ENCODE data around the gene FER. TPM values are rescaled to one million over a fixed set of nuclear protein-coding genes. Genes with fewer than 3 reads are reported as not detected.
"Not testable (repeated sequence)": the region's sequence is repeated elsewhere in the genome, so short reads cannot be mapped to it uniquely, and the experiment has no call there.

FER gene
- total RNA-seq, 1 experiment from 2014 or later: 18.0 TPM

- no peak for TF ChIP-seq CTCF (conservative IDR thresholded peaks at IDR 0.05)
- Histone ChIP-seq H3K23ac (ENCODE audit: insufficient read length, low read depth, low read length) (no peak overlapping the region), H3K14ac (ENCODE audit: insufficient read depth, low read length) (no peak overlapping the region), H3K18ac (ENCODE audit: insufficient read length, low read depth, low read length) (no peak overlapping the region), H2AFZ (ENCODE audit: low read length) (no peak overlapping the region), H2BK120ac (ENCODE audit: low read depth, low read length, poor library complexity, severe bottlenecking) (no peak overlapping the region), H3K56ac (ENCODE audit: insufficient read length, low read depth, low read length) (no peak overlapping the region), H3K4ac (ENCODE audit: low read depth, low read length) (no peak overlapping the region), H4K91ac (ENCODE audit: insufficient read length, low read depth, low read length) (no peak overlapping the region), H3K4me1 (ENCODE audit: insufficient read depth, low read length) (no peaks in the 10 kb centered on the region; the same call in 1 of the 2 replicates), H3K79me1 (ENCODE audit: insufficient read depth, low read depth, low read length, poor library complexity, severe bottlenecking) (peaks cover 3% of the 10 kb centered on the region), H2BK15ac (ENCODE audit: low read depth, low read length) (no peak overlapping the region), H3K9me3 (ENCODE audit: control insufficient read depth, low read depth, low read length) (no peaks in the 10 kb centered on the region), H3T11ph (ENCODE audit: low read length) (no peak overlapping the region), H4K8ac (replicated peaks; ENCODE audit: insufficient read length, low read depth, low read length) (no peak overlapping the region), H3K9ac (ENCODE audit: extremely low read depth, insufficient read length, low read length) (no peak overlapping the region), H4K20me1 (ENCODE audit: control insufficient read depth, insufficient read depth, insufficient read length) (no peaks in the 10 kb centered on the region), H3K23me2 (ENCODE audit: insufficient read length, low read depth, low read length, poor library complexity, severe bottlenecking) (no peaks in the 10 kb centered on the region), H3K27me3 (ENCODE audit: insufficient read depth, low read length) (no peaks in the 10 kb centered on the region), H2AK5ac (ENCODE audit: insufficient read length, low read length) (no peak overlapping the region), H2BK20ac (ENCODE audit: low read depth, low read length, poor library complexity, severe bottlenecking) (no peak overlapping the region), H4K5ac (ENCODE audit: insufficient read length, low read depth, low read length) (no peak overlapping the region), H3K79me2 (ENCODE audit: insufficient read depth, low read length) (no peaks in the 10 kb centered on the region; the same call in 1 of the 2 replicates), H2BK5ac (ENCODE audit: insufficient read length, low read length) (no peak overlapping the region), H3K27ac (ENCODE audit: insufficient read length, low read depth, low read length) (no peak overlapping the region), H3K4me2 (ENCODE audit: insufficient read depth, insufficient read length, low read length) (no peak overlapping the region), H2BK12ac (ENCODE audit: insufficient read length, low read depth, low read length) (no peak overlapping the region)
- no peaks in the 10 kb centered on the region for H3K4me1 Mint-ChIP-seq
- H3K36me3 Mint-ChIP-seq (ENCODE audit: insufficient read depth in 1 of 3, low read depth in 3 of 3): peaks cover 9 to 22% (median 20%) of the 10 kb centered on the region in 3 experiments
- peaks cover 7 to 9% of the 10 kb centered on the region in 2 experiments; a peak in 3 of 5 replicates for H3K9me3 Mint-ChIP-seq
- H3K4me3 Mint-ChIP-seq: no peak overlapping the region
- no peaks in the 10 kb centered on the region for H3K27me3 Mint-ChIP-seq (ENCODE audit: low read depth)
- no CpG with 5 or more reads among the region's 2 CpGs for WGBS (ENCODE audit: extremely low coverage, insufficient read length, low lambda C conversion rate)
- no peak for DNase-seq
- H3K27ac Mint-ChIP-seq: no peak overlapping the region
These were observed 25.6 kb downstream of the FER start for GRCh38 chr5:108773330-108773729.

GRCh38 chr5:108774079-108774478 is 26.4 kb downstream of the FER start:
- not testable (repeated sequence) for H3T11ph ChIP-seq (ENCODE audit: low read length); H3K27me3 ChIP-seq (ENCODE audit: insufficient read depth, low read length); H2AK5ac ChIP-seq (ENCODE audit: insufficient read length, low read length); H3K79me1 ChIP-seq (ENCODE audit: insufficient read depth, low read depth, low read length, poor library complexity, severe bottlenecking); H4K8ac ChIP-seq (replicated peaks; ENCODE audit: insufficient read length, low read depth, low read length); H4K5ac ChIP-seq (ENCODE audit: insufficient read length, low read depth, low read length); H3K9me3 ChIP-seq (ENCODE audit: control insufficient read depth, low read depth, low read length); H2BK12ac ChIP-seq (ENCODE audit: insufficient read length, low read depth, low read length); H3K9me3 Mint-ChIP-seq; H2AFZ ChIP-seq (ENCODE audit: low read length); H4K91ac ChIP-seq (ENCODE audit: insufficient read length, low read depth, low read length); H3K4me3 Mint-ChIP-seq; H2BK20ac ChIP-seq (ENCODE audit: low read depth, low read length, poor library complexity, severe bottlenecking); H3K4me2 ChIP-seq (ENCODE audit: insufficient read depth, insufficient read length, low read length); H3K56ac ChIP-seq (ENCODE audit: insufficient read length, low read depth, low read length); H4K20me1 ChIP-seq (ENCODE audit: control insufficient read depth, insufficient read depth, insufficient read length); H3K4me1 ChIP-seq (ENCODE audit: insufficient read depth, low read length); H3K18ac ChIP-seq (ENCODE audit: insufficient read length, low read depth, low read length); H3K23ac ChIP-seq (ENCODE audit: insufficient read length, low read depth, low read length); H2BK15ac ChIP-seq (ENCODE audit: low read depth, low read length); DNase-seq; H3K23me2 ChIP-seq (ENCODE audit: insufficient read length, low read depth, low read length, poor library complexity, severe bottlenecking); H3K4ac ChIP-seq (ENCODE audit: low read depth, low read length); H3K14ac ChIP-seq (ENCODE audit: insufficient read depth, low read length); H2BK120ac ChIP-seq (ENCODE audit: low read depth, low read length, poor library complexity, severe bottlenecking); H3K4me1 Mint-ChIP-seq; H3K79me2 ChIP-seq (ENCODE audit: insufficient read depth, low read length); H3K27me3 Mint-ChIP-seq (ENCODE audit: low read depth); H3K27ac Mint-ChIP-seq; H2BK5ac ChIP-seq (ENCODE audit: insufficient read length, low read length); H3K9ac ChIP-seq (ENCODE audit: extremely low read depth, insufficient read length, low read length); H3K27ac ChIP-seq (ENCODE audit: insufficient read length, low read depth, low read length)
- whole genome bisulfite sequencing (ENCODE audit: extremely low coverage, insufficient read length, low lambda C conversion rate): no CpG with 5 or more reads among the region's 2 CpGs
- peaks cover 9 to 22% (median 20%) of the 10 kb centered on the region in 3 experiments for H3K36me3 Mint-ChIP-seq (ENCODE audit: insufficient read depth in 1 of 3, low read depth in 3 of 3)
